ENCODE measurements around the gene FTSJ1. TPM values are rescaled to one million over a fixed set of nuclear protein-coding genes. Genes with fewer than 3 reads are reported as not detected.

FTSJ1 gene
- total and polyA plus RNA-seq, 8 donors, result 14.8 to 35.5 (median 21.0) TPM

GRCh38 chrX:48474581-48474980, 1.4 kb upstream of the FTSJ1 start:
- Histone ChIP-seq H3K27me3 (no peaks in the 10 kb centered on the region), H3K9me3 (no peaks in the 10 kb centered on the region), H3K36me3 (no peaks in the 10 kb centered on the region), H3K4me3 (no peak overlapping the region), H3K27ac (no peak overlapping the region), H3K4me1 (no peaks in the 10 kb centered on the region)
- WGBS, 2 donors, result 53 to 73% methylated on average over 6 of the region's 6 CpGs
- DNase-seq, result no peak
- no peak for TF ChIP-seq CTCF (IDR thresholded peaks at IDR 0.05)
- no peak for ATAC-seq
- FAIRE-seq, result no peak
- intact Hi-C loops (cut with DNase I), result no loop called here

GRCh38 chrX:48475296-48475695, 703 bp upstream of the FTSJ1 start:
- FAIRE-seq (no peak), DNase-seq (no peak), ATAC-seq (peak in 3 of 4 donors; percentile 35 to 53 (median 39))
- H3K27ac ChIP-seq, result peak overlapping the region in 3 of 4 donors; percentile 34 to 57 (median 50)
- no peaks in the 10 kb centered on the region for H3K9me3 ChIP-seq
- intact Hi-C loops (cut with DNase I), result no loop called here
- H3K36me3 ChIP-seq, result no peaks in the 10 kb centered on the region
- H3K4me1 ChIP-seq, result no peaks in the 10 kb centered on the region
- WGBS, 2 donors, result 0 to 35% methylated on average over 5 of the region's 5 CpGs
- no peak for TF ChIP-seq CTCF (IDR thresholded peaks at IDR 0.05)
- no peaks in the 10 kb centered on the region for H3K27me3 ChIP-seq
- peak overlapping the region in 3 of 4 donors; percentile 48 to 59 (median 55) for H3K4me3 ChIP-seq

GRCh38 chrX:48476919-48477318, 920 bp downstream of the FTSJ1 start:
- Histone ChIP-seq H3K27ac (no peak overlapping the region), H3K9me3 (no peaks in the 10 kb centered on the region), H3K4me1 (no peaks in the 10 kb centered on the region), H3K4me3 (peak overlapping the region in 3 of 4 donors; percentile 48 to 59 (median 55)), H3K36me3 (no peaks in the 10 kb centered on the region), H3K27me3 (no peaks in the 10 kb centered on the region)
- TF ChIP-seq CTCF (IDR thresholded peaks at IDR 0.05), result no peak
- ATAC-seq (no peak), FAIRE-seq (no peak), DNase-seq (no peak)
- WGBS, 2 donors, result 33 to 66% methylated on average over 4 of the region's 4 CpGs
- intact Hi-C loops (cut with DNase I), result no loop called here

DNA sequence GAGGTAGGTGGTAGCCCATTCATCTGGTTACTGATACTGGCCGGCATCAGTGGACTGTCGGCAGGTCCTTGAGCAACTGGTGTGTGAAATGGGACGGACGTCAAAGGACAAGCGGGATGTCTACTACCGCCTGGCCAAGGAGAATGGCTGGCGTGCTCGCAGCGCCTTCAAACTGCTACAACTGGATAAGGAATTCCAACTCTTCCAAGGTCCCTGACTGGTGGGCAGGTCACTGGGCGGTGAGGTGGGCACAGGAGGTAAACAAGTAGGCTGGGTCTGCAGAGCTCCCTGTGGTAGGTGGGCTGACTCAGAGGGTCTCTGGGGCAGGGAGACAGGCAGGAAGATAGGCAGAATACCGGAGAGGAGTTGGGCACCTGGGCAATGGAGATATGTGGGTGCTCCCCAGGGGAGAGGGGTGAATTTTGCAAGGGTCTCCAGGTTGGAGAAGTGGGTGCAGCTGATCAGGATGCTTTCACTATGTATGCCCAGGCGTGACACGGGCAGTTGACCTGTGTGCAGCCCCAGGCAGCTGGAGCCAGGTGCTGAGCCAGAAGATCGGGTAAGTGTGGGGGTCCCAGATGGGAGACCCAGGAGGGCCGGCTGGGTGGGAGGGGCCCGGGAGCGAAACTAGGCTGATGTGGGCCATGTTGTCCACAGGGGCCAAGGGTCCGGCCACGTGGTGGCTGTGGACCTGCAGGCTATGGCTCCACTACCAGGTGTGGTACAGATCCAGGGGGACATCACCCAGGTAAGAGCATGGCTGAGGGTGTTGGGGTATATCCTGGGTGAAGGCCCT, 2.2 kb downstream of the FTSJ1 start:
- Histone ChIP-seq H3K4me3 (no peak overlapping the region), H3K9me3 (no peaks in the 10 kb centered on the region), H3K27me3 (no peaks in the 10 kb centered on the region), H3K36me3 (no peaks in the 10 kb centered on the region), H3K27ac (no peak overlapping the region), H3K4me1 (no peaks in the 10 kb centered on the region)
- intact Hi-C loops (cut with DNase I), result no loop called here
- TF ChIP-seq CTCF (IDR thresholded peaks at IDR 0.05), result no peak
- no peak for DNase-seq
- no peak for ATAC-seq
- FAIRE-seq, result no peak
- WGBS, 2 donors, result 68 to 79% methylated on average over 19 of the region's 19 CpGs

DNA sequence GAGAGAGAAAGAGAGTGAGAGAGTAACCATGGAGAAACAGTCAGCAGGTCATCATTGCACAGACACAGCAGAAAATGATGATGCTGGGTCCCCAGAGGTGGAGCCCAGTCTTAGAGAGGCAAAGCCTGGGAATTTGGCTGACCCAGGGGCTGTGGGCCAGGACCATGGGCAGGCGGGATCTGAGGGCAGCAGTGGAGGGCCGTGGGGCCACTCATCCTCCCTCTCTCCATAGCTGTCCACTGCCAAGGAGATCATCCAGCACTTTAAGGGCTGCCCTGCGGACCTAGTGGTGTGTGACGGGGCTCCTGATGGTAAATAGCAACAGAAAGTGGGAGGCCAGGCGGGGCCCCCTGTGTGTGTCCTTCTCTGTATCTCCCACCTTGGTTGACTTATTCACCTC, 2.8 kb downstream of the FTSJ1 start:
- no peak for FAIRE-seq
- WGBS, 2 donors, result 75 to 90% methylated on average over 5 of the region's 5 CpGs

More for the DNA sequence above, 2.8 kb downstream of the FTSJ1 start:
- intact Hi-C loops (cut with DNase I), result no loop called here
- ATAC-seq, result no peak
- DNase-seq, result no peak
- H3K36me3 ChIP-seq, result no peaks in the 10 kb centered on the region
- H3K9me3 ChIP-seq, result no peaks in the 10 kb centered on the region
- H3K27ac ChIP-seq, result no peak overlapping the region
- no peaks in the 10 kb centered on the region for H3K4me1 ChIP-seq
- TF ChIP-seq CTCF (IDR thresholded peaks at IDR 0.05), result no peak
- H3K27me3 ChIP-seq, result no peaks in the 10 kb centered on the region
- H3K4me3 ChIP-seq, result no peak overlapping the region
